GM21360 (cell line): ENCODE measurements around the gene SLC25A30.
"Not testable (repeated sequence)": the region's sequence is repeated elsewhere in the genome, so short reads cannot be mapped to it uniquely, and the experiment has no call there.

Experiments used
- ATAC-seq: cut with Tn5 transposase; IDR thresholded peaks from one replicate; pipeline ENCODE4 v1.9.1; 2021; ENCODE audit warnings: mild to moderate bottlenecking, moderate library complexity; ENCODE audit not compliant: unreplicated experiment

The SLC25A30 gene

GRCh38 chr13:45393941-45394570 is 24.1 kb downstream of the SLC25A30 start:
- ATAC-seq, result no peak

- no peak for ATAC-seq
Observed at GRCh38 chr13:45392811-45393210, 25.4 kb downstream of the SLC25A30 start.

GRCh38 chr13:45391926-45392325 is 26.2 kb downstream of the SLC25A30 start:
- ATAC-seq, result no peak

- ATAC-seq, result not testable (repeated sequence)
Observed at GRCh38 chr13:45391128-45391527, 27.0 kb downstream of the SLC25A30 start.

- not testable (repeated sequence) for ATAC-seq
Observed at GRCh38 chr13:45390348-45390747, 27.8 kb downstream of the SLC25A30 start.

GRCh38 chr13:45388664-45389063 is 29.5 kb downstream of the SLC25A30 start:
- ATAC-seq, result no peak

GRCh38 chr13:45386892-45387575 is 31.1 kb downstream of the SLC25A30 start:
- not testable (repeated sequence) for ATAC-seq

- ATAC-seq, result no peak
Observed at GRCh38 chr13:45385907-45386553, 32.1 kb downstream of the SLC25A30 start.

- ATAC-seq, result no peak
Observed at GRCh38 chr13:45385320-45385719, 32.9 kb downstream of the SLC25A30 start.

GRCh38 chr13:45384474-45385174 is 33.5 kb downstream of the SLC25A30 start:
- no peak for ATAC-seq

GRCh38 chr13:45382739-45383138 is 35.4 kb downstream of the SLC25A30 start:
- ATAC-seq, result not testable (repeated sequence)

GRCh38 chr13:45381196-45381595 is 37.0 kb downstream of the SLC25A30 start:
- no peak for ATAC-seq

GRCh38 chr13:45380708-45381107 is 37.5 kb downstream of the SLC25A30 start:
- not testable (repeated sequence) for ATAC-seq

- ATAC-seq, result not testable (repeated sequence)
Observed at GRCh38 chr13:45379516-45379915, 38.7 kb downstream of the SLC25A30 start.

- not testable (repeated sequence) for ATAC-seq
Observed at GRCh38 chr13:45378786-45379185, 39.4 kb downstream of the SLC25A30 start.

GRCh38 chr13:45377314-45377713 is 40.9 kb downstream of the SLC25A30 start:
- not testable (repeated sequence) for ATAC-seq

GRCh38 chr13:45376651-45377050 is 41.5 kb downstream of the SLC25A30 start:
- ATAC-seq, result not testable (repeated sequence)

GRCh38 chr13:45374917-45375316 is 43.3 kb downstream of the SLC25A30 start:
- ATAC-seq, result no peak

GRCh38 chr13:45373162-45373547 is 45.0 kb downstream of the SLC25A30 start:
- no peak for ATAC-seq

- no peak for ATAC-seq
Observed at GRCh38 chr13:45372189-45373161, 45.7 kb downstream of the SLC25A30 start.
